SU-DHL-6 (cell line): ENCODE results near the gene FLT1.

Experiments
- EZH2phosphoT487 ChIP-seq: fragments of 200-600 bp; sonication (generic), shearing (Covaris generic); conservative IDR thresholded peaks from 2 replicates; pipeline ENCODE4 v1.6.1; 2018; ENCODE audit warnings: mild to moderate bottlenecking, antibody characterized with exemption, low read length, moderate library complexity, mixed read lengths
- TF ChIP-seq, protein P1 (sequence below): fragments of 200-600 bp; sonication (generic); IDR thresholded peaks from one replicate; pipeline ENCODE4 v1.5.1; 2017; ENCODE audit warnings: antibody characterized with exemption, mild to moderate bottlenecking, low read length, moderate library complexity; ENCODE audit not compliant: insufficient read depth, poor library complexity, severe bottlenecking

DNA sequence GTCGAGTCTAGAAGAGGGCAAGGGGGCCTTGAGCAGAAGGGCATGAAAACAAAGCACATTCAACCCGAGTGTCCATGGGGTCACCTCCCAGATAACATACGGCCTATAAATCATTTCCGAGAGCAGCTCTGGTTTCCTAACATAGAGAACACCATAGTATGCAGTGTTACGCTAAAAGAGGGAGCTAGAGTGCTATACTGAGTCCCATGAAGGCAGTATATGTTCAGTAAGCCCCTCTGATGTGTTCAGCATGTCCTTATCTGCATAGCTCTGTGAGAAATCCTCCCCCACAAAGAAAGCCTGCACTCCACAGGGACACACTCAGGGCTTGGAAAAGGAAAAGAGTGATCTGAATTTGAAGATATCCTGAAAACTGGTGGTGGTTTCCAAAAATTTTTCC, 175.4 kb downstream of the FLT1 start:
- TF ChIP-seq, protein P1, sequence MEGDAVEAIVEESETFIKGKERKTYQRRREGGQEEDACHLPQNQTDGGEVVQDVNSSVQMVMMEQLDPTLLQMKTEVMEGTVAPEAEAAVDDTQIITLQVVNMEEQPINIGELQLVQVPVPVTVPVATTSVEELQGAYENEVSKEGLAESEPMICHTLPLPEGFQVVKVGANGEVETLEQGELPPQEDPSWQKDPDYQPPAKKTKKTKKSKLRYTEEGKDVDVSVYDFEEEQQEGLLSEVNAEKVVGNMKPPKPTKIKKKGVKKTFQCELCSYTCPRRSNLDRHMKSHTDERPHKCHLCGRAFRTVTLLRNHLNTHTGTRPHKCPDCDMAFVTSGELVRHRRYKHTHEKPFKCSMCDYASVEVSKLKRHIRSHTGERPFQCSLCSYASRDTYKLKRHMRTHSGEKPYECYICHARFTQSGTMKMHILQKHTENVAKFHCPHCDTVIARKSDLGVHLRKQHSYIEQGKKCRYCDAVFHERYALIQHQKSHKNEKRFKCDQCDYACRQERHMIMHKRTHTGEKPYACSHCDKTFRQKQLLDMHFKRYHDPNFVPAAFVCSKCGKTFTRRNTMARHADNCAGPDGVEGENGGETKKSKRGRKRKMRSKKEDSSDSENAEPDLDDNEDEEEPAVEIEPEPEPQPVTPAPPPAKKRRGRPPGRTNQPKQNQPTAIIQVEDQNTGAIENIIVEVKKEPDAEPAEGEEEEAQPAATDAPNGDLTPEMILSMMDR = no peak
- TF ChIP-seq EZH2phosphoT487 = no peak
